ENCODE measurements around the gene LEP.

GRCh38 chr7:128211626-128212025 is 29.5 kb upstream of the LEP start:
- TF ChIP-seq SUZ12 (IDR thresholded peaks at IDR 0.05) = no peak
- no peak for TF ChIP-seq ELF4 (IDR thresholded peaks at IDR 0.05)
- no peak for TF ChIP-seq ARNT (IDR thresholded peaks at IDR 0.05)
- no peak for TF ChIP-seq FOXM1 (IDR thresholded peaks at IDR 0.05; ENCODE audit: borderline replicate concordance)
- no peak for TF ChIP-seq FOXA1 (IDR thresholded peaks at IDR 0.05)
- no peak for TF ChIP-seq SP1 (IDR thresholded peaks at IDR 0.05)
